Lung microvascular endothelial cell (primary cell): ENCODE measurements around the gene IQCE. TPM values are rescaled to one million over a fixed set of nuclear protein-coding genes. Genes with fewer than 3 reads are reported as not detected.
A peak's percentile ranks its signal among the peaks of the same experiment; 100 is the strongest.

Experiments
- DNase-seq, 2 donors: peaks; one replicate each; pipeline versions ENCODE4 v3.0.0 to v3.0.0-alpha.2; 2010; ENCODE audit warnings: low read depth in 2 of 2
- total RNA-seq: library from RNA; depleted of rRNA; stranded (reverse); fragments of >200 nt; gene quantifications from 2 replicates; pipeline ENCODE4 v1.2.1, GENCODE V29; 2014

IQCE gene
- total RNA-seq, 1 donor from 2014 or later, result 6.0 TPM

DNA sequence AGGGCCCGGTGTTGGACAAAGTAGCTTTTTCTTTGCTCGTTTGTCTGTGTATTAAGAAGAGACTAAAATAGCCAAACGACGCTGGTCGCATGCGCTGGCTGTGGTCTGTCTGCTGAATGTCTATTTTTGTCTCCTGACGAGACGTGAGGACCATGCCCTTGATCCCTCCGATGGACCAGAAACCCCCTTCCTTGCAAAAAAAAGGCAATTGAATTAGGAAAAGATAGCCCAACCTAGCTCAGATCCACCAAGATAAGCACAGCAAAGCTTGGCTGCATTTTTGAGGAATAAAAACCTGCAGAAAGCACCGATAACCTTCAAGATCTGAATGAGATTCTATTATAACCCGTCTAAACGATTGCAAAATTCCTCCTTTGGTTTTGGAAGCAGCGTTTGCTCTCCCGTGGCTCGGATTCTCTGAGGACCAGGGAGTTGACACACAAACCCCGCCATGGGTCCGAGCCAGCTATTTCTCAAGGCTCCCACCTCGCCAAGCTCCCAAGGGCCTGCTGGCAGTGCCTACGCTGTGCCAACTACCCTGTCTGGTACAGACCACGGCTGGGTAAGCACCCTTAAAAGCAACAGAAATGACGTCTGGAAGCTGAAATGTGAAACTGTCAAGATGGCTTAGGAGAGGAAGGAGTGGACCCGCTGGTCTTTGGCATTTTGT, 55.3 kb downstream of the IQCE start:
- DNase-seq, result no peak

DNA sequence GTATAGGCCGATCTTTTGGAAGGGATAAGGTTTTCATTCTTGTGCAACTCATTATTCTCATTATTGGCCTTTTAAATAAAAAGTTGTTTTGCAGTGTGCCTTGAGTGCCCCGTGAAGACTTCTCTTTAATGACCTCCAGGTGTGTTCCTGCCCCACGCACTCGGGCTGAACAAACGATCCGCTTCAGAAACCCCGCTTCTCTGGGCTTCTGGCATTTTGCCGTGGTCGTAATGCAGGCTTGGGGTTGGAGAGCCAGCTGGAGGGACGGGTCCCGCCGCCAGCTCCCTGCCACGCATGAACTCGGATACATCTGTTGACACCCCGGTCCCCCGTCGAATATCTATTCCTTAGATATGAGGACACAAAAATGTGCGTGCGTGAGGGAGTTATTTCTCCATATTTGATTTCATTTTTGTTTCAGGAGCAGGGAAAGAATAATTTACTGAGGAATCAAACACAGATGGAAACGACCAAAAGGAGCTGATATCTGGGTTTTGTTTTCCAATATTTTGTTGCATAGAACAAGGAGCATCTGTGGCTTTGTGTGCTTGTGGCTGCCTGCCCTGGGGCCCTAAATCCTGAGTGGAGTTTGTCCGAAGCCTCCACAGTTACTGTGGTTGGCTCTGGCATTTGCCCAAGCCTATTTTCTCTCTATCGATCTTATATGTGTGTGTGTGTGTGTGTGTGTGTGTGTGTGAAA, 56.0 kb downstream of the IQCE start:
- DNase-seq, result no peak

DNA sequence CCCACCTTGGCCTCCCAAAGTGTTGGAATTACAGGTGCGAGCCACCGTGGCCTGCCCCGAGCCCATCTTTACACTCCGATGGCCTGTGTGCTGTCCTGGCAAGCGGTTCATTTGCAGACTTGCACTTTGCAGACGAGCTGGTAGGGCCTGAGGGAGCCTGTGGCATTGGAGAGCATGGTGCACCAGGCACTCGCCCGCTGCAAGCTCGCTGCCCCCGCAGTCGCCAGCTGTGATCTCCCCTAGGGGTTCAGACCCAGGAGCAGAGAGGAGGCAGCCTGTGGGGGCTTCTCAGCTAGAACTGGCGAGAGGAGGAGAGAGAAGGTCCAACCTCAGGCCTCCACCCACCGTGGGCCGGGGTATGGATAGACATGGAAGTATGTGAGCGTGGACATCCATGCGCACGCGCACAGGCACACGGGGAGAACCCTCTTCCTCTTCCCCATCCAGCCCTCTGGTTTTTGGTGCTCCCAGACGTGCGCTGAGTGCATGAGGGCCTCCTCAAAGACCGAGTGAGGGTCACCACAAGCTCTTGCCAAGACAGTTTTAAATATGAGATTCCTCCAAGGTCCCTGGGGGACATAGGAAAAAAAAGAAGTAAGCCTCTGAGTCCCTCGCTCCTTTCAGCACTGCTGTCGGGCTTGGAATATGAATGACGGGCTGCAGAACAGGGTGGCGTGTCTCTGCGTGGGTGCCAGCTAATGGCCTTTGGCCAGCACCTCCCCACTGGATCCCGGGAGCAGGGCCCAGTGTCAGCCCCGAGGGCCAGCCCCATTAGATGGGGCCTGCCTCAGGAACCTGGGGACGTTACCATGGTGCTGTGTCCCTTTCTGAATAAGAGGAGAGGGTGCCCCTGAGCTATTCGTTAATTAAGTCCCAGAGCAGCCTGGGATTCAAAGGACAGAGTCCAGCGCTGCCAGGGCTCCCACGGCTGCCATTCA, 57.9 kb downstream of the IQCE start:
- no peak for DNase-seq

DNA sequence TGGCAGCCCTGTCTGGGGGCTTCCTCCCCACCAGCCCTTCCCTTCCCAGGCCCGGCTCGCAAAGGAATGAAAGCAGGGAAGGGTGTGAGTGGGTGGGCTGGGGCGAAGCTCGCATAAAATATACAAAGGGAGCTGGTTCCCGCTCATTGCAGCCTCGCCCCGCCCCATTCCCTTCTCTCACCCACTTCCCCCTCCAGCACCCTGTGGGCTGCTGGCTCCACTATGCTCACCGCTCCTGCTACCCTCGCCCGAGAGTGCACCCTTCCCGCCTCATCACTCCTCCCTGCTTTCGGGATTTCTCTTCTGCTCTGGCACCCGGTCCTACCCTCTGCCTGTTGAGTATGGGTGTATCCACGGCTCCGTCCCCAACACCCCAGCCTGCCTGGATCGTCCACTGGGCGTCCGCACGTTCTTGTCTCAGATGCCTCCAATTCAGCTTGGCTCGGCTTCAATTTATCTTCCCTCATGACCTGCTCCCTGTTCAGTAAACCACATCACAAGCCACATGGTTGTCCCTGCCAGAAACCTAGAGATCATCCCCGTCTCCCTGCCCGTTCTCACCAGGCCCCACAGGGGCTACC, 58.6 kb downstream of the IQCE start:
- no peak for DNase-seq

DNA sequence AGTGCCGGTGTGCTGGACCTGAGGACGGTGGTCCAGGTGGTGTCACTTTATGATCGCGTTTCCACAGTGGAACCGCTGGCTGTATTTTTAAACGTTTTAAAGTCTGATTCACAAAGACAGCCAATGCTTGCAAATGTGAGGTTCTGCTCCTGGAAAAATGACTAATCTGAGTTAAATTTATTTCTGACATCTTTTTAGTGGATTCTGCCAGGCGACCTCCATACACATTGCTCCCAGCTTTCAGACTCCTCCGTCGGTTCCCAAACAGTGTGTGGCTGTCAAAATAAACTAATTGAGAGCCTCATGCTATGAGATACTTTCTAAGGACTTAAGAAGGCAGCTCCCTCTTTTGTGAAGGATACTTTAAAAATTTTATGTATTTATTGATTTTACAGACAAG, 60.3 kb downstream of the IQCE start:
- no peak for DNase-seq

DNA sequence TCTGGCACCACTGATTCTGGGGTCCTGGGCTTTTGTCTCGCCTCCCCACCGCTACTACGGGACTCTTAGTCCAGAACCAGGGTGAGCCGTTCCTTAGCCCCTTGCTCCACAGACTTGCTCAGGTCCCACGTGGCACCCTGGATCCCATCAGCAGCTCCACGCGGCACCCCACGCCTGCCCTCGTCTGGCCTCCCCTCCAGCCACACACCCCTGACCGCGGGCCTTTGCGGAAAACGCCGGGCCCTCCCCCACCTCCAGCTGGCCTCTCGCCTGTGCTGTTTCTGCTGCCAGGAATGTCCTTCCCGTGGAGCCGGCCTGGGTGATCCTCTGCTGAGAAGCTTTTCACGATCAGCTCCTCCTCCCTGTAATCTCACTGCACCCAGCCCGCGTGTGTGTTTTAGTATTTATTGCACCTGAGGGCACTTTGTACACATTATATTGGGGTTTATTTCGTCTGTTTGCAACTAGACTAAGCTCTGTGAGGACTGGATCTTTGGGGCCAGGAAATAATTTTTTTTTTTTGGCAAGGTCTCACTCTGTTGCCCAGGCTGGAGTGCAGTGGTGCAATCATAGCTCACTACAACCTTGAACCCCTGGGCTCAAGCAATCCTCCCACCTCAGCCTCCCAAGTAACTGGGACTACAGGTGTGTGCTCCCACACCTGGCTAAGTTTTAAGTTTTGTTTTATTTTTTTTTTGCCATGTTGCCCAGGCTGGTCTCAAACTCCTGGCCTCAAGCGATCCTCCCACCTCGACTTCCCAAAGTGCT, 62.5 kb downstream of the IQCE start:
- peak; percentile 59 to 68 for DNase-seq

DNA sequence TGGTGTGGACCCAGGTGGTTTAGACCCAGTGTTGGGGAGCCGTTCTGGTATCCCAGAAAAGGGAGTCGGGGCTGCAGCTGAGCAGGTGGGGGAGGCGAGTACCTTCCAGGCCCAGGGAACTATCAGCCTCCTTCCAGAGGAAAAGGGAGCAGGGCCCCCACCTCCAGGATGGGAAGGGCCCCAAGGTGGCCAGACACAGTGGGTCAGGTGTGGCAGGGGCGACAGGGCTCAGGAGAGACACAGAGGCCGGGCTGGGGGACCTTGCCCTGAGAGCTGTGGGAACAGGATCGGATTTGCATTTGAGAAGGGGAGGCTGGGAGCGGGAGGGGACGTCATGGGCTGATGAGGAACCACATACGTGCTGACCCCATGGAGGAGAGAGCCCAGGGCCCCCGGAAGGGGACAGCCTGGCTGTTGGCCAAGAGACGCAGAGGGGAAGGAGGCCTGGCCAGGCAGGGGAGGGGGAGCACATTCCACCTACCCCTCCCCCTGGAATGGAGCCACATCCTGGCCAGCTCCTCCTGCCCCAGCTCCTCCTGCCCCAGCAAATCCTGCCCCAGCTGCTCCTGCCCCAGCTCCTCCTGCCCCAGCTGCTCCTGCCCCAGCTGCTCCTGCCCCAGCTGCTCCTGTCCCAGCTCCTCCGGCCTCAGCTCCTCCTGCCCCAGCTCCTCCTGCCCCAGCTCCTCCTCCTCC, 63.3 kb downstream of the IQCE start:
- DNase-seq, result no peak

DNA sequence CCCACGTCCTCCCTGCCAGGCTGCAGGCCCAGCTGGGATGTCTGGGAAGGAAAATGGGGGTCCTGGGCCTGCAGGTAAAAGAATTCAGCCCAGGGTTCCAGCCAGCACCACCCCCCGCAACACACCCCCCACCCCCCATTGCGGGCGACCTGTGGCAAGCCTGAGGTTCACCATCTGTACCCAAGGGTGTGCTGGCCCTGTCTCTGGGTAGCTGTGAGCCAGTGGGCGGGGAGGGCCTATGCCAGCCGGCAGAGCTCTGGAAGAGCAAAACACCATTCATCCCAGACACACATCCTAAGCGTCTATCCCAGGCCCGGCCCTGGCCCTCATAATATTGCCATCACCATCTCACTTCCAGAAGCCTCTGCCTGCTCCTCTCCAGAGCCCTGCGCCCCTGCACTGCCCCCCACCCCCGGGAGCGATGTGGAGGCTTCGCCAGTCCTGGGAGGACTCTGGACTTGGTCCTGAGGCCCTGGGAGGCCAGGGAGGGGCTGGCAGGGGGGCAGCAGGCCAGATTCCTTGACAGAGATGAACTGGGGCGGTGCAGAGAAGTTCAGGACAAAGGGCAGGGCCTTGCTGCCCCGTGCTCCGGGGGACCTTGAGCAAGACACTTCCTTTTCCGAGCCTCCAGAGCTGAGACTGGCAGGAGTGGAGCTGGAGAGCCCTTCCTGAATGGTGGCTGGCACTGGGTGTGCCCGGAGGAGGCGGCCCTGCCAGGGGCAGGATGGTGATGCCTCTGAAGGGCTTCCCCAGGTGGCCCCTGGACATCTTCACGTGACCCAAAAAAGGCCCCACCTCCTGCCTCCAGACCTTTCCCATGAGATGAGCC, 64.3 kb downstream of the IQCE start:
- no peak for DNase-seq

DNA sequence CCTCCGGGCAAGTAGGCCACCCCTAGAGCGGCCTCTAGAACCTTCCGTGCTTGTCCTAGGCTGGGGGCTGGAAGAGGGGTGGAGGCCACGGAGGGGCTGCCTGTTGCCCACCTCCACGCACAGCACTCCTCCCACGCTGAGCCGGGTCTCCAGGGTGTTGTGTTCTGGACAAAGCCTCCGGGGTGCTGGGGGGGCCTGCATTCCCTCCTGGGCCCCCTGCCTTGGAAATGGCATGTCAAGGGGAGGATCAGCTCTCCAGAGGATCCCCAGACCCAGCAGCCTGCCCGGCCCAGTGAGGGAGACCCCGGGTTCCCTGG, 64.9 kb downstream of the IQCE start:
- no peak for DNase-seq

DNA sequence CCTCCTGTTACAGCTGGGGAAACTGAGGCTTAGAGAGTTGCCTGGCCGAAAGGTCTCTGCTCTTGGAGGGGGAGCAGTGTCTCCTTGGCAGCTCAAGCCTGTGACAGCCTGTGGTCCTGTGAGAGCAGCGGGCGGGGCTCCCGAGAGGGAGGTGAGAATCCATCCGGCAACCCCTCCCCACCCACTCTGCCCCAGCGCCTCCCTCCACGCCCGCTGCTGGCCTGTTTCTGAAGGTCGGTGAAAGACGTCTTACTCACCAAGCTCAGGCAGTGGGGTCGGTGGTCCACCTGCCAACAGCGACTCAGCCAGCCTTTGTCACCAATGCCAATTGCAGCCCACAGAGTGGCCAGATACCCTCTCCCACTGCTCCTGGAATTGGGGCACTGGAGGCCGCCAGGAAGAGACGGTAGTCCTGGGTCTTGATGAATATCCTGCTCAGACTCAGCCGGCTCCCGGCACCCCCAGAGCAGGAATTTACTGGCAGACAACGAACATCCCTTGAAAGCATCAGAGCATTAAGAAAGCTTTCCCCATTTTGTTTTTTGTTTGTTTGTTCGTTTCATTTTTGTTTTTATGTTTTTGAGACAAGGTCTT, 65.6 kb downstream of the IQCE start:
- no peak for DNase-seq

DNA sequence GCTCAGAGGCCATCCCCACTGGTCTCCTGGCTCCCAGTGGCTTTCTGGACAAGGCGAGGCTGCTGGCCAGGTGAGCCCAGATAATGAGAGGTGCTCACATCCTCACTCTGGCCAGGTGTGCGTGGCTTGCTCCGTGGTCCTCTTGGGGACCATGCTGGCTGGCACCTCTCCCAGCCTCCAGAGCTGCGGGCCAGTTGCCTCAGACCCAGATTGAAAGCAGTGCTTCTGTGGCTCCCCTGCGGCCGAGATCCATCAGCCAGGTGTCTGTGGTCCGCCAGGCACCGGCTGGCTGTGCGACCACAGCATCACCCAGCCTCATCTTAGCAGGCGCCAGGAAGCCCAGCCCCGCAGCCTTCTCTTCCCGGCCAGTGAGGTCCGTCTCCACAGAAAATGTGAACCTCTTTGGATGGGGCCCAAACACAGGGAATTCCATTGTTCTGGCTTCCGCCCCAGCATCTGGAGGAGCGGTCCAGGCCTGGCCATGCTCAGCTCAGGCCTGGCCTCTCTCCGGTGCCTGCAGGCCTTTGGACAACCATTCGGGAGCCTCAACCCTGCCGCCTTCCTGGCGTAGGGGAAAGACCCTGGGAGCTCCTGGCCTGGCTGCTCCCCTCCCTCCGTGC, 67.8 kb downstream of the IQCE start:
- DNase-seq, result peak in 1 of 2 donors; percentile 94

DNA sequence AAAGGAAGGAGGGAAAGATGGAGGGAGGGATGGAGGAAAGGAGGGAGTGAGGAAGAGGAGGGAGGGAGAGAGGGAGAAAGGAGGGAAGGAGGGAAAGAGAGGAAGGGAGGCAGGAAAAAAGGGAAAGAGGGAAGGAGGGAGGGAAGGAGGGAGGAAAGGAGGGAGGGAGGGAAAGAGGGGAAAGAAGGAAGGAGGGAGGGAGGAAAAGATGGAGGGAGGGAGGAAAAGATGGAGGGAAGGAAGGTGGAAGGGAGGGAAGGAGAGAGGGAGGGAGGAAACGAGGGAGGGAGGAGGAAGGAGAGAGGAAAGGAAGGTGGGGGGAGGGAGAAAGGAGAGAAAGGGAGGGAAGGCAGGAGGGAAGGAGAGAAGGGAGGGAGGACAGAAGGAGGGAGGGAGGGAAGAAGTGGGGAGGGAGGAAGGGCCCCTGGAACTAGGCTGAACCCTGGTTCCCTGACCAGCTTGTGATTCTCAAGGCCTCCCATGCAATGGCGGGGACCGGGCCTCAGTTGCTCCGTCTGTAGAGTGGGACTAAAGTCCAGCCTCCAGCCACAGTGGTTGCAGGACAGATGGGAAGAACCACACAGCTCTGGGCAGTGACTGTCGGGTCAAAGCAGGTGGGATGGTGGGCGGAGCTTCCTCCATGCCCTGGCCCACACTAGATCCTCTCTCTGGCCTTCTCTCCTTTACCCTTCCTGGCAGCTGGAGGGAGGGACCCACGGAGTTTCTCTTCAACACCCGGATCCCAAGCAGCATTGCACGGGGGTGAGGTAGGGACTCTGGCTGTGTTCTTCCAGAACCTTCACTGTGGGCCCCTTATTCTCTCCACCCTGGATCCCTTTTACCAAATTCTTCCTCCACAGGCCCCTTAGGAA, 68.7 kb downstream of the IQCE start:
- no peak for DNase-seq

DNA sequence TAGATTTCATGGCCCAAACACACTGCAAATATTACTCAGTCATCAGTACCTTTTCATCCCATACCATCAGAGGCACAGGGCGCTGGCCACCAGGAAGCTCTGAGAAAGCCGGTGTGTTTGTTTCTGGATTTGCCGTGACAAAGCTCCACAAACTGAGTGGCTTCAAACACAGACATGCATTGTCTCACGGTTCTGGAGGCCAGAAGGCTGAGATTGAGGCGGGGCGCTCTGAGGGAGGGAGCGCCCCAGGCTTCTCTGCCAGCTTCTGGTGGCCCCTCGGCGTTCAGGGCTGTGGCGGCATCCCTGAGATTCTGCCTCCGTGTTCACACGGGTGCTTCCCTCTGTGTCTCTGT, 69.3 kb downstream of the IQCE start:
- no peak for DNase-seq

DNA sequence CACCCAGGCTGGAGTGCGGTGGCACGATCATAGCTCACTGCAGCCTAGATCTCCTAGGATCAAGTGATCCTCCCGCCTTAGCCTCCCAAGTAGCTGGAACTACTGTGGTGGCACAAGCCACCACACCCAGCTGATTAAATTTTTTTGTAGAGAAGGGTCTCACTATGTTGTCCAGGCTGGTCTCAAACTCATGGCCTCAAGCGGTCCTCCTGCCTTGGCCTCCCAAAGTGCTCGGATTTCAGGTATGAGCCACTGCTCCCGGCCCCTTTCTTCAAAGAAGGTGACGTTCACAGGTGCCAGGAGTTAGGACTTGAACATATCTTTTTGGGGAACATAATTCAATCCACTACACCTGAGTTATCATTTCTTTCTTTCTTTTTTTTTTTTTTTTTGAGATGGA, 70.1 kb downstream of the IQCE start:
- no peak for DNase-seq

DNA sequence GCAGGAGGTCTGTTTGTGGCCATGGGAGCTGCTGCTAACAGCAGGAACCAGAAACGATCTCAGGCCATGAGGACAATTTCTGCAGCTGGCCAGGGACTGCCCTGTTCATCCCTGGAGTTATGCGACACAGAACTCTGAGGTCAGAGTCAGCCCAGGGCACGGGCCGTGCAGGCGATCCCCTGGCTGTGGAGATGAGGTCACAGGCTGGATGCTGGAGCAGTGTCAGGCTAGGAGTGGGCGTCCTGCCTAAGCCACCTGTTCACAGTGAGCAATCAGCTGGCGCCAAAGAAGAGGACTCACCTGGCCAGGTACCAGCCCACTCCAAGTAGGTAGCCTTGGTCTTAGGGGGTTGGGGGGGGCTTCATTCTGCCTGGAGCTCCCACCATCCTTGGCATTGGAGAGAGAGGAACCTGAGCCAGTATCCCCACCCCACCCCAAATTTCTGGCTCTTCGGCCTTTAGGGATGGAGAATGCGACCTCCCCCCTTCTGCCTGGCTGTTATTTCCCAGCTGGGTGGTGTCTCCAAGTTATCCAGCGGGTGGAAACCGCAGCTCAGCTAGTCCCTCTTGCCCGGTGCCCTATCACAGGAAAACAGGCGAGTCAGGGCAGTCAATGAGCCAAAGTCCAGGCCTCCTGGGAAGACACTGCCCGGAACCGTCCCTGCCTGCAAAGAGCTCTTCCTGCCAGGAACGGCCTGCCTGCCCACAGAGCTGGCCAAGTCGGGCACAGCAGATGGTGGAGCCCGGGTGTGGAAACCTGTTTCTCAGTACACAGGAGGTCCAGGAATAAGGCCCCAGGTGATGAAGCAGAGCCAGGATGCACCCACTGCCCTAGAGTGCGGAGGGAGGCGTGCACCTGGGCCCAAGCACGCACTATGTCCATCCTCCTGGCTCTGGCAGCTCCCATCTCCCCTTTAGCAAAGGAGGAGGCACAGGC, 71.2 kb downstream of the IQCE start:
- peak; percentile 32 to 40 for DNase-seq

DNA sequence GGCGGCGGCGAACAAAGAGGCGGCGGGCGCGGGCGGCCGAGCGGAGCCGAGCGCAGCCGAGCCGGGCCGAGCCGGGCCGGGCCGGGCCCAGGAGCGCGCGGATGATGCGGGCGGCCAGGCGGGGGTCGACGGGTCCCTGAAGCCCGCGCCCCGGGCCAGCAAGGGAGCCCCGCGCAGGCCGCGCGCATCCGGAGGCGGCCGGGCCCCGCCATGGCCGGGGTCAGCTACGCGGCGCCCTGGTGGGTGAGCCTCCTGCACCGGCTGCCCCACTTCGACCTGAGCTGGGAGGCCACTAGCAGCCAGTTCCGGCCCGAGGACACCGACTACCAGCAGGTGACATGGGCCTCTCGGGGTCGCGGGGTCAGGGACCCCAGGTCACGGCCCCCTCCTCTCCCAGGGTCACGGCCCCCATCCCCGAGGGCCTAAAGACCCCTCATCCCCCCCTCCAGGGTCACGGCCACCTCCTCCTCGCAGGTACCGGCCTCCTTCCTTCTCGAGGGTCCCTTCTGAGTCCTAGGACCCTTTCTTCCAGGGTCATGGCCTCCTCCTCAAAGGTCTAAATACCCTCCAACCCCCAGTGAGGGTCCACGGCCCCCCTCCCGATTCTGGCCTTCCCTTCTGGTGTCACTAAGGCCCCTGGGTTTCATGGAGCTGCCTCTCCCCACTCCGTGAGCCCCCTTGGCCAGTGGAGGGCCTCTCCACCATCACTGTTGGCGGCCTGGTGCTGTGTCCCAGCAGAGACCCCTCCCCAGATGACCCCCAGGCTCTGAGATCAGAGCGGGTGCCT, 73.4 kb downstream of the IQCE start, which contains the start of gene TTYH3:
TSS of gene TTYH3 (plus strand) at position 41 of the 787 bp plus-strand sequence. CDS start at position 211, 170 bp downstream.
- peak in 1 of 2 donors; percentile 28 for DNase-seq
